Testis (tissue), 2 donors: ENCODE measurements around the gene ANGPTL2.

Source experiments
- POLR2A ChIP-seq: fragments of 450-650 bp; IDR thresholded peaks from one replicate; pipeline ENCODE4 v1.6.1; 2017; ENCODE audit warnings: antibody characterized with exemption, mild to moderate bottlenecking, moderate library complexity
- TF ChIP-seq, protein P1 (sequence below), 3 experiments: fragments of 450-650 bp in 2 of 3; fragments of 200-600 bp in 1 of 3; sonication (generic) in 1 of 3; IDR thresholded peaks; one replicate each; pipeline ENCODE4 v1.5.1; 2016 to 2019; ENCODE audit warnings: antibody characterized with exemption in 3 of 3, mild to moderate bottlenecking in 2 of 3, moderate library complexity in 1 of 3

DNA sequence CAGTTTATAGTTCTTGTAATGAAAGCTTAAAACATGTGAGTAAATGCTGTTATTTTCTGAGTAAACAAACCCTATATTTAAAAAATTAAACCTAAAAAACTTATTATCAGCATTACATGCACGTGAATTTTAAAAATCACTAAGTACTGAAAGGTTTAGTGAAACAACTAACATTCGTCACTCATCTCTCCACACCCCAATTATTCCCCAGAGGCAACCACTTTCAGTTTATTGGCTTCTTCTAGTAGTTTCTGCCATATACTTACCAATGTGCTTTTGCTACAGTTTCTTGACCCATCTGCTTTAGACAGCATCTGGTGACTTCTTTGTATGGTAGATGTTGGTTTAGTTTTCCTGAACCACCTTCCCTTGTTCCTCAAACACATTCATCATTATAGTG is 58.1 kb downstream of the ANGPTL2 start:
- TF ChIP-seq, protein P1, sequence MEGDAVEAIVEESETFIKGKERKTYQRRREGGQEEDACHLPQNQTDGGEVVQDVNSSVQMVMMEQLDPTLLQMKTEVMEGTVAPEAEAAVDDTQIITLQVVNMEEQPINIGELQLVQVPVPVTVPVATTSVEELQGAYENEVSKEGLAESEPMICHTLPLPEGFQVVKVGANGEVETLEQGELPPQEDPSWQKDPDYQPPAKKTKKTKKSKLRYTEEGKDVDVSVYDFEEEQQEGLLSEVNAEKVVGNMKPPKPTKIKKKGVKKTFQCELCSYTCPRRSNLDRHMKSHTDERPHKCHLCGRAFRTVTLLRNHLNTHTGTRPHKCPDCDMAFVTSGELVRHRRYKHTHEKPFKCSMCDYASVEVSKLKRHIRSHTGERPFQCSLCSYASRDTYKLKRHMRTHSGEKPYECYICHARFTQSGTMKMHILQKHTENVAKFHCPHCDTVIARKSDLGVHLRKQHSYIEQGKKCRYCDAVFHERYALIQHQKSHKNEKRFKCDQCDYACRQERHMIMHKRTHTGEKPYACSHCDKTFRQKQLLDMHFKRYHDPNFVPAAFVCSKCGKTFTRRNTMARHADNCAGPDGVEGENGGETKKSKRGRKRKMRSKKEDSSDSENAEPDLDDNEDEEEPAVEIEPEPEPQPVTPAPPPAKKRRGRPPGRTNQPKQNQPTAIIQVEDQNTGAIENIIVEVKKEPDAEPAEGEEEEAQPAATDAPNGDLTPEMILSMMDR (IDR thresholded peaks at IDR 0.05) = no peak
- no peak for TF ChIP-seq POLR2A
